HG03565 (cell line): ENCODE measurements around the gene CCNDBP1.
"Not testable (repeated sequence)": the region's sequence is repeated elsewhere in the genome, so short reads cannot be mapped to it uniquely, and the experiment has no call there.

Experiments used
- ATAC-seq: cut with Tn5 transposase; IDR thresholded peaks from one replicate; pipeline ENCODE4 v1.9.1; 2021; ENCODE audit warnings: mild to moderate bottlenecking, moderate library complexity; ENCODE audit not compliant: unreplicated experiment

Gene CCNDBP1, protein sequence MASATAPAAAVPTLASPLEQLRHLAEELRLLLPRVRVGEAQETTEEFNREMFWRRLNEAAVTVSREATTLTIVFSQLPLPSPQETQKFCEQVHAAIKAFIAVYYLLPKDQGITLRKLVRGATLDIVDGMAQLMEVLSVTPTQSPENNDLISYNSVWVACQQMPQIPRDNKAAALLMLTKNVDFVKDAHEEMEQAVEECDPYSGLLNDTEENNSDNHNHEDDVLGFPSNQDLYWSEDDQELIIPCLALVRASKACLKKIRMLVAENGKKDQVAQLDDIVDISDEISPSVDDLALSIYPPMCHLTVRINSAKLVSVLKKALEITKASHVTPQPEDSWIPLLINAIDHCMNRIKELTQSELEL

GRCh38 chr15:43185157-43186002, at the start of gene CCNDBP1:
Gene CCNDBP1, plus strand, starts transcription at chr15:43185403. Its CDS starts 96 bp downstream, at chr15:43185499.
- ATAC-seq = peak; percentile 78

- ATAC-seq = no peak
Measured at GRCh38 chr15:43143203-43143941, 41.8 kb upstream of the CCNDBP1 start.

DNA sequence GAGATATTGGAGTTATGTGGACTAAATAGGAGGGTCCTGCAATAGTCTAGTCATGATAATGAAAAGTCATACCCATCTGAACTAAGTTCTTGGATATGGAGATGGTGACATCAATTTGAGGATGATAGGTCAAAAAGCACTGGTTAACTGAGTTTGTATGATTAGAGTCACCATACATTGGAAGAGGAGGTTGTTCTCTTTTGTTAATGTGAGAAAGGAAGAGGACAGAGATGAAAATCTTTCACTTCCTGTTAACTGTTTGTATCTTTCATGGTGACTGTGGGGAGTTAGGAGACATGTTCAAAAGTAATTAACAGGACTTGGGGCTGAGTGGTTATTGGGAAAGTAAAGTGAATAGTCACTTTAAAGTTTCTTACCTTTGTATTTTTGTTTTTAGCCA, 40.7 kb upstream of the CCNDBP1 start:
- ATAC-seq = no peak

- no peak for ATAC-seq
Measured at GRCh38 chr15:43146184-43146583, 39.0 kb upstream of the CCNDBP1 start.

- ATAC-seq = no peak
Measured at GRCh38 chr15:43150191-43150929, 34.8 kb upstream of the CCNDBP1 start.

DNA sequence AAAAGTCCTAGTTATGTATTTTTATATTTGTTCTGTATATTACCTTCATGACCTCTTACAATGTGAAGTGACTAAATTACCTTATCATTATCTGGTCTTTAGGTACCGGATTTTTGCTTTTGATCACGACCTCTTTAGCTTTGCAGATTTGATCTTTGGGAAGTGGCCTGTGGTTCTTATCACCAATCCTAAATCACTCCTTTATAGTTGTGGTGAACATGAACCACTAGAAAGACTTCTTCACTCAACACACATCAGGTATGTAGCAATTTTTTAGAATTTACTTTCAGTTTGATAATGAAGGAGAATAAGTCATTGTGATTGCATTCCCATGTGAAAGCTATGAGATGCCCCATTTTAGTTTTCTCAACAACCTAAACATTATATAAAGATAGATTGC, 33.5 kb upstream of the CCNDBP1 start:
- ATAC-seq = no peak

GRCh38 chr15:43153269-43153668, 31.9 kb upstream of the CCNDBP1 start:
- ATAC-seq = no peak

GRCh38 chr15:43165801-43166325, 19.3 kb upstream of the CCNDBP1 start:
- ATAC-seq = no peak

DNA sequence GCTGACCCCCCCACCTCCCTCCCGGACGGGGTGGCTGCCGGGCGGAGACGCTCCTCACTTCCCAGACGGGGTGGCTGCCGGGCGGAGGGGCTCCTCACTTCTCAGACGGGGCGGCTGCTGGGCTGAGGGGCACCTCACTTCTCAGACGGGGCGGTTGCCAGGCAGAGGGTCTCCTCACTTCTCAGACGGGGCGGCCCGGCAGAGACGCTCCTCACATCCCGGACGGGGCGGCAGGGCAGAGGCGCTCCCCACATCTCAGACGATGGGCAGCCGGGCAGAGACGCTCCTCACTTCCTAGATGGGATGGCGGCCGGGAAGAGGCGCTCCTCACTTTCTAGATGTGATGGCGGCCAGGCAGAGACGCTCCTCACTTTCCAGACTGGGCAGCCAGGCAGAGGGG, 17.9 kb upstream of the CCNDBP1 start:
- ATAC-seq = not testable (repeated sequence)

GRCh38 chr15:43168192-43169107, 16.8 kb upstream of the CCNDBP1 start:
- ATAC-seq = no peak

- ATAC-seq = no peak
Measured at GRCh38 chr15:43169888-43170287, 15.3 kb upstream of the CCNDBP1 start.

DNA sequence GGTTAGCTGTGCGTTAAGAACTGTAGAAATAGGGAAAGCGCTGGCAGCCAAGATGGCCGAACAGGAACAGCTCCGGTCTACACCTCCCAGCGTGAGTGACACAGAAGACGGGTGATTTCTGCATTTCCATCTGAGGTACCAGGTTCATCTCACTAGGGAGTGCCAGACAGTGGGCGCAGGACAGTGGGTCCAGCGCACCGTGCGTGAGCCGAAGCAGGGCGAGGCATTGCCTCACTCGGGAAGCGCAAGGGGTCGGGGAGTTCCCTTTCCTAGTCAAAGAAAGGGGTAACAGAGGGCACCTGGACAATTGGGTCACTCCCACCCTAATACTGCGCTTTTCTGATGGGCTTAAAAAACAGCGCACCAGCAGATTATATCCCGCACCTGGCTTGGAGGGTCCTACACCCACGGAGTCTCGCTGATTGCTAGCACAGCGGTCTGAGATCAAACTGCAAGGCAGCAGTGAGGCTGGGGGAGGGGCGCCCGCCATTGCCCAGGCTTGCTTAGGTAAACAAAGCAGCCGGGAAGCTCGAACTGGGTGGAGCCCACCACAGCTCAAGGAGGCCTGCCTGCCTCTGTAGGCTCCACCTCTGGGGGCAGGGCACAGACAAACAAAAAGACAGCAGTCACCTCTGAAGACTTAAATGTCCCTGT, 9.4 kb upstream of the CCNDBP1 start:
- not testable (repeated sequence) for ATAC-seq

- not testable (repeated sequence) for ATAC-seq
Measured at GRCh38 chr15:43177147-43177546, 8.1 kb upstream of the CCNDBP1 start.

DNA sequence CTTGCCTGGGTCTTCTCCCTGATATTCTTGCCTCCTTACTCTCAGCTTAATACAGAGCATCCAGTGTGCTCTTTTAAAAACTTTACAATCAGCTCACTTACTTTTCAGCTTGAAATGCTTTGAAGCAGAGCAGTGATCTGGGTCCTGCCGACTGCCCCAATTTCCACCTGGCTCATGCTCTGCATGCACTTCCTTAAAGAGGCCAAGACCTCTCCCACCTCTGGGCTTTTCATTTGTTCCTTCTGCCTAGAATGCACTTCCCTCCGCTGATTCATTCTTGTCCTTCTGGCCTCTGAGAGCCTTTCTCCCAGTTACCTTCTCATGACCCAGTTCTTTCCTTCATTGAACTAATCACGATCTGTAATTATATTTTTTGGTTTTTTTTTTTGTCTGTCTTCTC, 1.9 kb upstream of the CCNDBP1 start:
- no peak for ATAC-seq

DNA sequence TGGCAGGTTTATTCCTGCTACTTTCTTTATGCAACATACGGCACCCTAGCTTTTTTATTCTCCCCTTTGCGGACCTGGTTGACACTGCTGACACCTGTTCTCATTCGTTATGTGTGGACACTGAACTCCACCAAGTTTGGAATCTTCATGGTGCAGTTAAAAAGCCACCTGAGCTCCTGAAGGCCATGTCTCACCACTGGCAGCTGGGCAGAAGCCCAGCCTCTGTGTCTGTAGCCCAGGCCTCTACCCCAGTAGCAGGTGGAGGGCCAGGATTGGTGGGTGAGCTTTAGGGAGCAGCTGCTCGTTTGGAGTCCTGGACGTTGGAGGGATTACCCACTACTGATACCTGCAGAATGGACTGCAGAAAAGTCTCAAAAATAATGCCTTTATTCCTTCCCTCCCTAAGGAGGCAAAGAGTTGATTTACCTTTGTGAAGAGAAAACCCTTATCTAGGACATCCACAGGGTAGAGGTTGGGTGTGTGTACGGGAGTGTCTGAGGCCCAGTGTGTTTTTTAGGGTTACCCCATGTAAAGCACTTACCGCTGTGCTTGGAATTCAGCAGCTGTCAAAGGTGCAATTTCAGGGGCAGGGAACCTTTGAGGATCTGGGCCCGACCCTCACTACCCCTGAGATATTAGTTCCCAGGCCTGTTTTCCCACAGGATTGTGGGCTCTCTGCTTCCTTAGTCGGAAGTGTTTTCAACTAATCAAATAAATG, 637 bp upstream of the CCNDBP1 start:
- ATAC-seq = no peak

GRCh38 chr15:43186003-43186353, 775 bp downstream of the CCNDBP1 start:
- no peak for ATAC-seq

DNA sequence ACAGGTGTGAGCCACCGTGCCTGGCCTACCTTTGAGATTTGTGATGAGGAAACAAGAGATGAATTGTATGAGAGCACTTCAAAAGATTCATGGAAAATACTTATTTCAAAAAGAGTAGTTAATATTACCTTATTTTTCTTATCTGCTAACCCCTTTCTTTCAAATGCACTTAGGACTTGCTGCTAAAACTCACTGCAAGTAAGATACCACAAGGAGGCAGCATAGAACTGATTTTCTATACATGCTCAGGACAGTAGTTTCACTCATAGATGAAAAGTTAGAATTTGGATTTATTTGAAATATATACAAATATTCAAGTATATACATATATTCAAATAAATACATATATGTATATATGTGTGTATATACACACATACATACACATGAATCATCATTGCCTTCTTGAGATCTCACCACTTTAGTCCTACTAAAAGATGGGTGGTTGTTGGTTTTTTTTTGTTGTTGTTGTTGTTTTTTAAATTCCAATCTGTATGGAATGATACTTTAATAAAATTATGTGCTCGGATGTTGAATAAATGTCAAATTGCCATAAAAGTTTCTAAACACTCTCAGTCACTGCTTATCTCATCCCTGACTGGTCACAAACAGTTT, 2.4 kb downstream of the CCNDBP1 start:
- ATAC-seq = no peak

- ATAC-seq = no peak
Measured at GRCh38 chr15:43189296-43189695, 4.1 kb downstream of the CCNDBP1 start.
